ENCODE data around the gene PTK6.

Gene PTK6

GRCh38 chr20:63522091-63522868 is 14.9 kb downstream of the PTK6 start:
- peaks cover 14% of the 10 kb centered on the region for H4K20me1 ChIP-seq (ENCODE audit: control insufficient read depth, insufficient read depth, low read depth, low read length)
- no peak overlapping the region for H3K4me3 ChIP-seq (ENCODE audit: low read length)
- H3K79me2 ChIP-seq (ENCODE audit: control insufficient read depth, low read length), result peaks cover 13% of the 10 kb centered on the region
- peak overlapping the region; percentile 6; the same call in 1 of the 2 replicates for H3K4me2 ChIP-seq (ENCODE audit: low read length)
- peaks cover 7% of the 10 kb centered on the region; the same call in 1 of the 2 replicates for H3F3A ChIP-seq (ENCODE audit: control insufficient read depth, insufficient read depth)
- no peak overlapping the region for H3K27ac ChIP-seq (ENCODE audit: low read depth, low read length)
- peaks cover 11% of the 10 kb centered on the region for H3K27me3 ChIP-seq (ENCODE audit: control insufficient read depth, low read length)
- no peak for TF ChIP-seq EZH2phosphoT487 (IDR thresholded peaks at IDR 0.05; ENCODE audit: borderline replicate concordance, low read length)
- no peak for TF ChIP-seq CTCF (IDR thresholded peaks at IDR 0.05; ENCODE audit: low read depth, low read length, poor library complexity, severe bottlenecking)
- no peaks in the 10 kb centered on the region for H3K9me2 ChIP-seq (replicated peaks; ENCODE audit: control insufficient read depth, low read length)
- H3K36me3 ChIP-seq (ENCODE audit: control insufficient read depth, low read length), result peaks cover 22% of the 10 kb centered on the region
- peaks cover 18% of the 10 kb centered on the region for H3K4me1 ChIP-seq (ENCODE audit: control insufficient read depth, low read length)
- peaks cover 5% of the 10 kb centered on the region; the same call in 1 of the 2 replicates for H3K9me3 ChIP-seq (ENCODE audit: control insufficient read depth, insufficient read depth, low read length)

GRCh38 chr20:63521602-63522001 is 15.6 kb downstream of the PTK6 start:
- Histone ChIP-seq H3K4me2 (ENCODE audit: low read length) (peak overlapping the region; percentile 92), H3K9me2 (replicated peaks; ENCODE audit: control insufficient read depth, low read length) (no peaks in the 10 kb centered on the region), H3K4me1 (ENCODE audit: control insufficient read depth, low read length) (peaks cover 18% of the 10 kb centered on the region), H3K4me3 (ENCODE audit: low read length) (peak overlapping the region; percentile 96), H3K27me3 (ENCODE audit: control insufficient read depth, low read length) (peaks cover 8% of the 10 kb centered on the region), H3K27ac (ENCODE audit: low read depth, low read length) (no peak overlapping the region), H3K36me3 (ENCODE audit: control insufficient read depth, low read length) (peaks cover 22% of the 10 kb centered on the region), H3K9me3 (ENCODE audit: control insufficient read depth, insufficient read depth, low read length) (peaks cover 5% of the 10 kb centered on the region; the same call in 1 of the 2 replicates), H3F3A (ENCODE audit: control insufficient read depth, insufficient read depth) (peaks cover 7% of the 10 kb centered on the region; the same call in 1 of the 2 replicates), H3K79me2 (ENCODE audit: control insufficient read depth, low read length) (peaks cover 13% of the 10 kb centered on the region), H4K20me1 (ENCODE audit: control insufficient read depth, insufficient read depth, low read depth, low read length) (peaks cover 14% of the 10 kb centered on the region)
- TF ChIP-seq CTCF (IDR thresholded peaks at IDR 0.05; ENCODE audit: low read depth, low read length, poor library complexity, severe bottlenecking) (no peak), EZH2phosphoT487 (IDR thresholded peaks at IDR 0.05; ENCODE audit: borderline replicate concordance, low read length) (no peak)

- peaks cover 5% of the 10 kb centered on the region; the same call in 1 of the 2 replicates for H3K9me3 ChIP-seq (ENCODE audit: control insufficient read depth, insufficient read depth, low read length)
- H3K36me3 ChIP-seq (ENCODE audit: control insufficient read depth, low read length), result peaks cover 22% of the 10 kb centered on the region
- H4K20me1 ChIP-seq (ENCODE audit: control insufficient read depth, insufficient read depth, low read depth, low read length), result peaks cover 14% of the 10 kb centered on the region
- H3K27ac ChIP-seq (ENCODE audit: low read depth, low read length), result peak overlapping the region; percentile 26; the same call in 1 of the 2 replicates
- peak overlapping the region; percentile 96 for H3K4me3 ChIP-seq (ENCODE audit: low read length)
- H3F3A ChIP-seq (ENCODE audit: control insufficient read depth, insufficient read depth), result peaks cover 7% of the 10 kb centered on the region; the same call in 1 of the 2 replicates
- peaks cover 13% of the 10 kb centered on the region for H3K79me2 ChIP-seq (ENCODE audit: control insufficient read depth, low read length)
- peaks cover 8% of the 10 kb centered on the region for H3K27me3 ChIP-seq (ENCODE audit: control insufficient read depth, low read length)
- H3K4me2 ChIP-seq (ENCODE audit: low read length), result peak overlapping the region; percentile 92
- H3K9me2 ChIP-seq (replicated peaks; ENCODE audit: control insufficient read depth, low read length), result no peaks in the 10 kb centered on the region
- peaks cover 18% of the 10 kb centered on the region for H3K4me1 ChIP-seq (ENCODE audit: control insufficient read depth, low read length)
- TF ChIP-seq CTCF (IDR thresholded peaks at IDR 0.05; ENCODE audit: low read depth, low read length, poor library complexity, severe bottlenecking), result peak; percentile 39
- no peak for TF ChIP-seq EZH2phosphoT487 (IDR thresholded peaks at IDR 0.05; ENCODE audit: borderline replicate concordance, low read length)
Measured at GRCh38 chr20:63520934-63521601, 16.1 kb downstream of the PTK6 start.
